ENCODE measurements around the gene C2CD4C. TPM values are rescaled to one million over a fixed set of nuclear protein-coding genes. Genes with fewer than 3 reads are reported as not detected.

C2CD4C gene
- total RNA-seq, 1 experiment from 2014 or later = 13.6 TPM

DNA sequence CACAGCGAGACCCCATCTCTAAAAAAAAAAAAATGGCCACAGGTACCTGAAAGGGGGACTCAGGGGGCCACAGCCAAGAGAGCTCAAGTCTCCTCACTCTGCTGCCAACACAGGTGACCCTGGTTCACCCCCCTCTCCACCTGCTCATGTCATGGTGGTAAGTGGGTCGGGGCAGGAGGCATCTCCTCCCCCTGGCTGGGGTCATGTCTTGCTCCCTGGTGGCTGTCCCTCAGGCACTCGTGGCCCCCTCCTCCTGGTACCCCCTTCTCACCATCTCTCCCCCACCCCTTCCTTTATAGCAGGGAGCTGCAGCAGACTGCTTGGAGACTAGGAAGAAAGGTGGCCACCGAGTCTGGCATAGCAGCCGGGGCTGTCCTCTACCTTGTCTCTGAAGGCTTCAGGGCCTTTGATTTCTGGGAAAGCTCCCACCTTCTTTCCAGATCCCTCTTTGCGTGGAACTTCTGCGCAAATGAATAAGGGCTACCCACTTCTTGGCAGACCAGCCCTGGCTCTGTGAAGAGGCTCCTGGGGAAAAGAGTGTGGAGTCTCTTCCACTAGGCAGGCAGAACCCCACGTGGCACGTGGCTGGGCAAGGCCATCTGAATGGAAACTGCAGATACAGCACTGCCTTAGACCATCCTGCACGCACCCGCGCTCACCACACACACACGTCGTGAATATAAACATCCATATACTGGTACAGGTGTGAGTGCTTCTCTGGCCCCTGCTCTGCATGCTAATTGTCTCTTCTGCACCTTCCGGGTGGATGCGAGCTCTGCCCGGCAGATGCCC, 44.3 kb downstream of the C2CD4C start:
- POLR2A ChIA-PET = no interaction called here
- TF ChIP-seq SIN3A (IDR thresholded peaks at IDR 0.05; ENCODE audit: borderline replicate concordance, insufficient read depth, low read depth, low read length) (no peak), TCF7L2 (IDR thresholded peaks at IDR 0.05; ENCODE audit: low read depth, low read length) (no peak), POLR2AphosphoS5 (IDR thresholded peaks at IDR 0.05; ENCODE audit: low read depth, low read length) (no peak)
- TF ChIP-seq, protein P1, sequence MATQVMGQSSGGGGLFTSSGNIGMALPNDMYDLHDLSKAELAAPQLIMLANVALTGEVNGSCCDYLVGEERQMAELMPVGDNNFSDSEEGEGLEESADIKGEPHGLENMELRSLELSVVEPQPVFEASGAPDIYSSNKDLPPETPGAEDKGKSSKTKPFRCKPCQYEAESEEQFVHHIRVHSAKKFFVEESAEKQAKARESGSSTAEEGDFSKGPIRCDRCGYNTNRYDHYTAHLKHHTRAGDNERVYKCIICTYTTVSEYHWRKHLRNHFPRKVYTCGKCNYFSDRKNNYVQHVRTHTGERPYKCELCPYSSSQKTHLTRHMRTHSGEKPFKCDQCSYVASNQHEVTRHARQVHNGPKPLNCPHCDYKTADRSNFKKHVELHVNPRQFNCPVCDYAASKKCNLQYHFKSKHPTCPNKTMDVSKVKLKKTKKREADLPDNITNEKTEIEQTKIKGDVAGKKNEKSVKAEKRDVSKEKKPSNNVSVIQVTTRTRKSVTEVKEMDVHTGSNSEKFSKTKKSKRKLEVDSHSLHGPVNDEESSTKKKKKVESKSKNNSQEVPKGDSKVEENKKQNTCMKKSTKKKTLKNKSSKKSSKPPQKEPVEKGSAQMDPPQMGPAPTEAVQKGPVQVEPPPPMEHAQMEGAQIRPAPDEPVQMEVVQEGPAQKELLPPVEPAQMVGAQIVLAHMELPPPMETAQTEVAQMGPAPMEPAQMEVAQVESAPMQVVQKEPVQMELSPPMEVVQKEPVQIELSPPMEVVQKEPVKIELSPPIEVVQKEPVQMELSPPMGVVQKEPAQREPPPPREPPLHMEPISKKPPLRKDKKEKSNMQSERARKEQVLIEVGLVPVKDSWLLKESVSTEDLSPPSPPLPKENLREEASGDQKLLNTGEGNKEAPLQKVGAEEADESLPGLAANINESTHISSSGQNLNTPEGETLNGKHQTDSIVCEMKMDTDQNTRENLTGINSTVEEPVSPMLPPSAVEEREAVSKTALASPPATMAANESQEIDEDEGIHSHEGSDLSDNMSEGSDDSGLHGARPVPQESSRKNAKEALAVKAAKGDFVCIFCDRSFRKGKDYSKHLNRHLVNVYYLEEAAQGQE (IDR thresholded peaks at IDR 0.05; ENCODE audit: insufficient read depth in 1 of 2, low read depth in 2 of 2, low read length in 1 of 2) = no peak
- TF ChIP-seq, protein P2, sequence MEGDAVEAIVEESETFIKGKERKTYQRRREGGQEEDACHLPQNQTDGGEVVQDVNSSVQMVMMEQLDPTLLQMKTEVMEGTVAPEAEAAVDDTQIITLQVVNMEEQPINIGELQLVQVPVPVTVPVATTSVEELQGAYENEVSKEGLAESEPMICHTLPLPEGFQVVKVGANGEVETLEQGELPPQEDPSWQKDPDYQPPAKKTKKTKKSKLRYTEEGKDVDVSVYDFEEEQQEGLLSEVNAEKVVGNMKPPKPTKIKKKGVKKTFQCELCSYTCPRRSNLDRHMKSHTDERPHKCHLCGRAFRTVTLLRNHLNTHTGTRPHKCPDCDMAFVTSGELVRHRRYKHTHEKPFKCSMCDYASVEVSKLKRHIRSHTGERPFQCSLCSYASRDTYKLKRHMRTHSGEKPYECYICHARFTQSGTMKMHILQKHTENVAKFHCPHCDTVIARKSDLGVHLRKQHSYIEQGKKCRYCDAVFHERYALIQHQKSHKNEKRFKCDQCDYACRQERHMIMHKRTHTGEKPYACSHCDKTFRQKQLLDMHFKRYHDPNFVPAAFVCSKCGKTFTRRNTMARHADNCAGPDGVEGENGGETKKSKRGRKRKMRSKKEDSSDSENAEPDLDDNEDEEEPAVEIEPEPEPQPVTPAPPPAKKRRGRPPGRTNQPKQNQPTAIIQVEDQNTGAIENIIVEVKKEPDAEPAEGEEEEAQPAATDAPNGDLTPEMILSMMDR (IDR thresholded peaks at IDR 0.05) = no peak

DNA sequence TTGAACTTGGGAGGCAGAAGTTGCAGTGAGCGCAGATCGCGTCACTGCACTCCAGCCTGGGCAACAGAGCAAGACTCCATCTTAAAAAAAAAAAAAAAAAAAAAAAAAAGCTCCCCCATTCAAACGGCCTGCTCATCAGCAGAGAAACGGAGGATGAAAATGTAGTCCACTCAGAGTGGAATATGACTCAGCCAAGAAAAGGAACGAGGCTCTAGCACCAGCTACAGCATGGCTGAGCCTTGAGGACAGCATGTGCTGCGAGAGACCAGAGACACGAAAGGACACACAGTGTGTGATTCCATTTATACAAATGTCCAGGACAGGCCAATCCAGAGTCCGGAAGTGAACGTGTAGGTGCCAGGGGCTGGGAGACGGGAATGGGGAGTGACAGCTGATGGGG, 46.3 kb downstream of the C2CD4C start:
- Histone ChIP-seq H3K9me3 (ENCODE audit: control insufficient read depth, insufficient read depth, low read depth, low read length) (no peaks in the 10 kb centered on the region), H3K36me3 (ENCODE audit: control insufficient read depth, insufficient read depth, low read length) (no peaks in the 10 kb centered on the region), H3K27me3 (ENCODE audit: control insufficient read depth, insufficient read depth, low read length) (no peaks in the 10 kb centered on the region), H3K4me1 (ENCODE audit: control insufficient read depth, insufficient read depth, low read length) (no peaks in the 10 kb centered on the region), H3K4me3 (ENCODE audit: low read depth in 2 of 2, low read length in 2 of 2) (no peak overlapping the region), H3K27ac (ENCODE audit: low read length) (no peak overlapping the region)
- TF ChIP-seq, protein P1 (IDR thresholded peaks at IDR 0.05; ENCODE audit: insufficient read depth in 1 of 2, low read depth in 2 of 2, low read length in 1 of 2) = no peak
- no peak for TF ChIP-seq TCF7L2 (IDR thresholded peaks at IDR 0.05; ENCODE audit: low read depth, low read length)
- TF ChIP-seq, protein P2 (IDR thresholded peaks at IDR 0.05) = no peak
- in situ Hi-C loops (cut with HindIII; ENCODE audit: low pct_unique_long_range_greater_than_20kb, low sequenced_read_pairs) = no loop called here
- ChIA-PET CTCF (no interaction called here), POLR2A (no interaction called here)
- DNase-seq (ENCODE audit: low read depth, low spot score) = no peak
- intact Hi-C loops (cut with micrococcal nuclease; ENCODE audit: unreplicated experiment) = no loop called here
- no peak for ATAC-seq
- BruUV-seq (replicated peaks) = no TSS peak

More for the DNA sequence above, 44.3 kb downstream of the C2CD4C start:
- in situ Hi-C loops (cut with HindIII; ENCODE audit: low pct_unique_long_range_greater_than_20kb, low sequenced_read_pairs) = no loop called here
- Histone ChIP-seq H3K9me3 (ENCODE audit: control insufficient read depth, insufficient read depth, low read depth, low read length) (no peaks in the 10 kb centered on the region), H3K27ac (ENCODE audit: low read length) (no peak overlapping the region), H3K36me3 (ENCODE audit: control insufficient read depth, insufficient read depth, low read length) (no peaks in the 10 kb centered on the region), H3K27me3 (ENCODE audit: control insufficient read depth, insufficient read depth, low read length) (no peaks in the 10 kb centered on the region), H3K4me1 (ENCODE audit: control insufficient read depth, insufficient read depth, low read length) (no peaks in the 10 kb centered on the region), H3K4me3 (ENCODE audit: low read depth in 2 of 2, low read length in 2 of 2) (no peak overlapping the region)
- CTCF ChIA-PET = no interaction called here
- 0 out of 2 replicates have a peak, but pooled peaks have one; percentile 38 for ATAC-seq
- no TSS peak for BruUV-seq (replicated peaks)
- DNase-seq (ENCODE audit: low read depth, low spot score) = no peak
- intact Hi-C loops (cut with micrococcal nuclease; ENCODE audit: unreplicated experiment) = no loop called here
